GM21423 (cell line): ENCODE data around the gene ARHGAP33.

Source experiments
- ATAC-seq: cut with Tn5 transposase; IDR thresholded peaks from one replicate; pipeline ENCODE4 v1.9.1; 2021; ENCODE audit warnings: mild to moderate bottlenecking, moderate library complexity; ENCODE audit not compliant: unreplicated experiment

Gene ARHGAP33

GRCh38 chr19:35776102-35776788, 881 bp downstream of the ARHGAP33 start:
- ATAC-seq: no peak

DNA sequence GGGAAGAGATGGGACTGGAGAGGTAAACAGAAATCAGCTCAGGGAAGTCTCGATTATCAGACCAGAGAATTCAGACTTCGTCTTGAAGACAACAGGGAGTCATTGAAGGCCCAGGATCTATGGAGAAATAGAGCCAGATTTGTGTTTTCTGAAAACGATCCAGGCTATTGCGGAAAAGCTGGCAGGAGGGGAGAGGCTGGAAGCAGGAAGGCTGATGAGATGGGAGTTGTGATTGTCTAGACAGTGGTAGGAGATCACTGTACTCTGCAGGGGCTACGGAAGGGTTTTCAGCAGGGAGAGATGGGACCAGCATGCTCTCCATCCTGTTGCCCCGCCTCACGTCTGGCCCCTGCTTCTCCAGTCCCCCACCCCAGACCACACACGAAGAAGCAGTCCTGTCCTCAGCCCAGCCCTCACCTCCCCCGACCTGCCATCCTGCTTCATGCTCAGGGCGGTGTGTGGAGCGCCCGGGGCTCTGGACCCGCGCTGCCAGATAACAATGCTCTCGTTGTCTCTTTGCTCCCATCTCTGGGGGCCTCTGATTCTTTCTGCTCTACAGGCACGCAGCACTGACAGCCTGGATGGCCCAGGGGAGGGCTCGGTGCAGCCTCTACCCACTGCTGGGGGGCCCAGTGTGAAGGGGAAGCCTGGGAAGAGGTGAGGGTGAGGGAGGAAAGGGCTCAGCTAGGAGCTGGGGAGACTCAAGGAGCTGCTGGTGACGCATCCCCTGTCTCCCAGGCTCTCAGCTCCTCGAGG, 1.9 kb downstream of the ARHGAP33 start:
- ATAC-seq: no peak

- no peak for ATAC-seq
Observed at GRCh38 chr19:35777961-35778360, 2.6 kb downstream of the ARHGAP33 start.

- ATAC-seq: no peak
Observed at GRCh38 chr19:35779033-35779432, 3.7 kb downstream of the ARHGAP33 start.

DNA sequence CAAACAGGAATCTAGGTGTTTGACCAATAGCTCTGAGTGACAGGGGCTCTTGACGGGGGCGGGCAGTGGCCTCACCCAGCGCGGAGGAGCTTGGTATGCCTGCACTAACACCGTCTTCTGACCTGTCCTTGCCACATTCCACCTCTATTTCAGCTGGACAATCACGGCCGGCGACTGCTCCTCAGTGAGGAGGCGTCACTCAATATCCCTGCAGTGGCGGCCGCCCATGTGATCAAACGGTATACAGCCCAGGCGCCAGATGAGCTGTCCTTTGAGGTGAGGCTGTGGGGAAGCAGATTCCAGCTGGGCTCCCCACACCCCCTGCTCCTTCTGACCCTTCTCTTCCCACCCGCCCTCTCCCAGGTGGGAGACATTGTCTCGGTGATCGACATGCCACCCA, 4.7 kb downstream of the ARHGAP33 start:
- ATAC-seq: no peak

DNA sequence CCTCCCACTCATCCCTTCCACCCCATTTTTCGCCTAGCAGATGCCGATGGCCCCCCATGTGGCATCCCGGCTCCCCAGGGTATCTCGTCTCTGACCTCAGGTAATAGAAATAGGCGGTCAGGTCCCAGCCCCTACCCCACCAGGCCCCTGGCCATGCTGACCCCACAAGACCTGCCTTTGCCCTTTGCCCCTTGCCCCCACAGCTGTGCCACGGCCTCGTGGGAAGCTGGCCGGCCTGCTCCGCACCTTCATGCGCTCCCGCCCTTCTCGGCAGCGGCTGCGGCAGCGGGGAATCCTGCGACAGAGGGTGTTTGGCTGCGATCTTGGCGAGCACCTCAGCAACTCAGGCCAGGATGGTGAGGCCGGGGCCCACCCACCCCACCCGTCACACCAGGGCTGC, 5.4 kb downstream of the ARHGAP33 start:
- ATAC-seq: no peak

GRCh38 chr19:35781650-35782049, 6.3 kb downstream of the ARHGAP33 start:
- ATAC-seq: no peak

- ATAC-seq: no peak
Observed at GRCh38 chr19:35782589-35782988, 7.2 kb downstream of the ARHGAP33 start.

GRCh38 chr19:35783469-35784434, 8.4 kb downstream of the ARHGAP33 start:
- ATAC-seq: no peak

DNA sequence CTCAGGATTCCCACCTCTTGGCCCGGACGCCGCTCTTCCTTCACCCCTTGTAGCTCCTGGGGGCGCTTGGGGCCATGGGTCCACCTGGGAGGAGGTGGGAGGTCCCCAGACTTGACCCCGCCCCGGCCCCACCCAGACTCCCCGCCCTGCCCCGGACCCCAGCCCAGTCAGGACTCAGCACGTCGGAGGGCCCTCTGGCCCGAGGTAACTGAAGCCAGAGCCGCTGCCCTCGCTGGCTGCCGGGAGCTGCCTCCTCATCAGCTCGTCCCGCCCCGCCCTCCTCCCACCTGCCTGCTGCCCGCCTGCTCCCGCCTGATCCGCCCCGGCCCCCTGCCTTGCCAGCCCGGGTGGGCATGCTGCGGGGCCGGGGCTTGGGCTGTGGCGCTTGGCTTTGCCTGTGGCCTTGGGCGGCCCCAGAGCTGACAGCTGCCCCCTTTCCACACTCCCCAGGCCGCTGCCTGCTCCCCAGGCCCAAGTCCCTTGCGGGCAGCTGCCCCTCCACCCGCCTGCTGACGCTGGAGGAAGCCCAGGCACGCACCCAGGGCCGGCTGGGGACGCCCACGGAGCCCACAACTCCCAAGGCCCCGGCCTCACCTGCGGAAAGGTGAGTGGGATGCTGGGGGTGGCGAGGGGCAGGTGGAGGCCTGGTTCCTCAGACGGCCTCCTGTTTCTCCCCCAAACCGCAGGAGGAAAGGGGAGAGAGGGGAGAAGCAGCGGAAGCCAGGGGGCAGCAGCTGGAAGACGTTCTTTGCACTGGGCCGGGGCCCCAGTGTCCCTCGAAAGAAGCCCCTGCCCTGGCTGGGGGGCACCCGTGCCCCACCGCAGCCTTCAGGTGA, 9.4 kb downstream of the ARHGAP33 start:
- no peak for ATAC-seq

GRCh38 chr19:35785339-35785627, 9.9 kb downstream of the ARHGAP33 start:
- ATAC-seq: no peak

DNA sequence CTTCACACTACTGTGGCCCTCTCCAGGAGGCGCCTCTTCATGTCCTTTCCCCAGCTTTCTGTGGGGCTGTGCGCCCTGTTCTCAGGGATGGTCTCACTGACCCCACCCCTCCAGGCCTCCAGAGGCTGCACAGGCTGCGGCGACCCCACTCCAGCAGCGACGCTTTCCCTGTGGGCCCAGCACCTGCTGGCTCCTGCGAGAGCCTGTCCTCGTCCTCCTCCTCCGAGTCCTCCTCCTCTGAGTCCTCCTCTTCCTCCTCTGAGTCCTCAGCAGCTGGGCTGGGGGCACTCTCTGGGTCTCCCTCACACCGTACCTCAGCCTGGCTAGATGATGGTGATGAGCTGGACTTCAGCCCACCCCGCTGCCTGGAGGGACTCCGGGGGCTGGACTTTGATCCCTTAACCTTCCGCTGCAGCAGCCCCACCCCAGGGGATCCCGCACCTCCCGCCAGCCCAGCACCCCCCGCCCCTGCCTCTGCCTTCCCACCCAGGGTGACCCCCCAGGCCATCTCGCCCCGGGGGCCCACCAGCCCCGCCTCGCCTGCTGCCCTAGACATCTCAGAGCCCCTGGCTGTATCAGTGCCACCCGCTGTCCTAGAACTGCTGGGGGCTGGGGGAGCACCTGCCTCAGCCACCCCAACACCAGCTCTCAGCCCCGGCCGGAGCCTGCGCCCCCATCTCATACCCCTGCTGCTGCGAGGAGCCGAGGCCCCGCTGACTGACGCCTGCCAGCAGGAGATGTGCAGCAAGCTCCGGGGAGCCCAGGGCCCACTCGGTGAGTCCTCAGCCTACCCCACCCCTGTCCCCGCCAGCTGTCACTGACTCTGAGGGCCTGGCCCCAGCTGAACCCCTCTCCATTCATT, 11.2 kb downstream of the ARHGAP33 start:
- no peak for ATAC-seq

DNA sequence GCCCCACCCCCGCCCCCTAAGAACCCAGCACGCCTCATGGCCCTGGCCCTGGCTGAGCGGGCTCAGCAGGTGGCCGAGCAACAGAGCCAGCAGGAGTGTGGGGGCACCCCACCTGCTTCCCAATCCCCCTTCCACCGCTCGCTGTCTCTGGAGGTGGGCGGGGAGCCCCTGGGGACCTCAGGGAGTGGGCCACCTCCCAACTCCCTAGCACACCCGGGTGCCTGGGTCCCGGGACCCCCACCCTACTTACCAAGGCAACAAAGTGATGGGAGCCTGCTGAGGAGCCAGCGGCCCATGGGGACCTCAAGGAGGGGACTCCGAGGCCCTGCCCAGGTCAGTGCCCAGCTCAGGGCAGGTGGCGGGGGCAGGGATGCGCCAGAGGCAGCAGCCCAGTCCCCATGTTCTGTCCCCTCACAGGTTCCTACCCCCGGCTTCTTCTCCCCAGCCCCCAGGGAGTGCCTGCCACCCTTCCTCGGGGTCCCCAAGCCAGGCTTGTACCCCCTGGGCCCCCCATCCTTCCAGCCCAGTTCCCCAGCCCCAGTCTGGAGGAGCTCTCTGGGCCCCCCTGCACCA, 11.9 kb downstream of the ARHGAP33 start:
- no peak for ATAC-seq

DNA sequence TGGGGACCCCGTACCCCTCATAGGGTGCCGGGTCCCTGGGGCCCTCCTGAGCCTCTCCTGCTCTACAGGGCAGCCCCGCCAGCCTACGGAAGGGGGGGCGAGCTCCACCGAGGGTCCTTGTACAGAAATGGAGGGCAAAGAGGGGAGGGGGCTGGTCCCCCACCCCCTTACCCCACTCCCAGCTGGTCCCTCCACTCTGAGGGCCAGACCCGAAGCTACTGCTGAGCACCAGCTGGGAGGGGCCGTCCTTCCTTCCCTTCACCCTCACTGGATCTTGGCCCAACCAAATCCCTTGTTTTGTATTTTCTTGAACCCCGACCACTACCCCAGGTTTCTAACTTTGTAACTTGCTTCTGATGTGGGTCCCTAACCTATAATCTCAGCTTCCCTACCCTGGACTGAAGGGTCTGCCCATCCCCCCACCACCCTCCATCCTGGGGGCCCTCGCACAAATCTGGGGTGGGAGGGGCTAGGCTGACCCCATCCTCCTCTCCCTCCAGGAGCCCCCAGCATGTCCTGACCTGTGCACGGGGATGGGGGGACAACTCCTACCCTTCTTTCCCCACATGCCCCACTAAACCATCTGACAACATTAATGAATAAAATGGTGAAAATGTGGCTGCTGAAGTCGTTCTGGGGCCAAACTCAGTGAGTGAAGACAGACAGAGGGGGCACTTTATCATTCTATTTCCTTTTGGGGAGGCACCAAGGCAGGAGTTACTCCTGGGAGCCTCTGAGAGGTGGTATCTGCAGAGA, 13.0 kb downstream of the ARHGAP33 start:
- no peak for ATAC-seq

GRCh38 chr19:35789195-35789977, 14.0 kb downstream of the ARHGAP33 start:
- ATAC-seq: no peak

- ATAC-seq: no peak
Observed at GRCh38 chr19:35789978-35790944, 14.9 kb downstream of the ARHGAP33 start.
